ENCODE data around the gene DIPK1B.

DIPK1B gene

DNA sequence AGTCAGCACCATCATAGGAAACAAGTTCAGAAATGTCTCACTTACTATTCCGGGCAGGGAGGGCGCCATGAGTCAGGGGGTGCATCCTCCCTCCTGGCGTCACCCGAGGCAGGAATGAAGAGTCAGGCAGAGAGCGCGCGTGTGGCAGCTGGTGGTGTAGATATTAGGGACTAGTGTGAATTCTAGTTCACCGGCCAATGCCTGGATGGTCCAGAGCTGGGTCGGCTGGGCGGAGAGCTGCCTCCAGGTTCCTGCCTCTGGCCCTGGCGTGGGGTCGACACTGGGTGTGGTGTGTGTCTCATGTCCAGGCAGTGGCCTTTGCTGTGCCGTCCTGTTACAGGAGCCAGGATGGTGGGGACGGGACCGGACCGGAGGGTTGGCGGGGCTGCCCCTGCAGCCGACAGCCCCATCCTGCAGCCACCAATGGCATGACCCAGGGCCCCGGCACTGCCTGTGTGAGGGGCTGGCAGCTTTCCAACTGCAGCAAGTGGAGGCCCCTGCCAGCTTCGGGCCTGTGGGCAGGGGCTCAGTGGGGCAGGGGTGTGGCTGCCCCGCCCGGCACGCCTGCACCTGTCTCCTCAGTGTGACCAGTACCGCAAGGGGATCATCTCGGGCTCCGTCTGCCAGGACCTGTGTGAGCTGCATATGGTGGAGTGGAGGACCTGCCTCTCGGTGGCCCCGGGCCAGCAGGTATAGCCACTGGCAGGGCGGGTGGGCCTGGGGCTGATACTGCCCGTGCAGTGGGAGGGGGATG is 9.1 kb downstream of the DIPK1B start:
- DNase-seq: no peak

DNA sequence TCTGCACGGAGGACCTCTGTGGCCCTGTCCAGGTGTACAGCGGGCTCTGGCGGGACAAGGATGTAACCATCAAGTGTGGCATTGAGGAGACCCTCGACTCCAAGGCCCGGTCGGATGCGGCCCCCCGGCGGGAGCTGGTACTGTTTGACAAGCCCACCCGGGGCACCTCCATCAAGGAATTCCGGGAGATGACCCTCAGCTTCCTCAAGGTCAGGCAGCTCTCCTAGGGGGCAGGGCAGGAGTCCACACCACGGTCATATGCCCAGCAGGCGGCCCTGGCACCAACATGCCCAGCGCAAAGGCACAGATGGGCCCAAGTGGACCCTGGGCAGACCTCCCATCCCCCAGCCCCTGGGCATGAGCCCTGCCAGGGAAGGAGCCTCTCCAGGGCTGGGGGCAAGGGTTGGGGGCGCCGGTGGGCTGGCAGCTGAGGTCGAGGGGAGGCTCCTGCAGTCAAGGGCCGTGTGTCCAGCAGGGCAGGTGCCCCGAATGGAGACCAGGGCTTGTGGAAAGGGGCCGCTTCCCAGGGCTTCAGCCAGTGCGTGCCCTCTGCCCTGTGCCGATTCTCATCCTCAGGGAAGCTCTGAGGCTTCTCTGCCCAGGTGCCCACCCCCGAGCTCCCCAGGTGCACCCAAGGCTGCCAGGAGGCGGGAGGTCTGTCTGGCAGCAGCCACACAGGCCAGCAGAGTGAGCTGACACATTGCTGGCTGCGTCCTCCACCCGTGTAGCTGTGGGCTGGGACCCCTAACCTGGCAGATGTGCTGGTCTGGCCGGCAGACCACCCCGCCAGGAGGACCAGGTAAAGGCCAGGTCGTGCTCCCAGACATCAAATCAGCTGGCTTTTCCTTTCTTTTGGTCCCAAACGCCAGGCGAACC is 10.0 kb downstream of the DIPK1B start:
- DNase-seq: no peak

DNA sequence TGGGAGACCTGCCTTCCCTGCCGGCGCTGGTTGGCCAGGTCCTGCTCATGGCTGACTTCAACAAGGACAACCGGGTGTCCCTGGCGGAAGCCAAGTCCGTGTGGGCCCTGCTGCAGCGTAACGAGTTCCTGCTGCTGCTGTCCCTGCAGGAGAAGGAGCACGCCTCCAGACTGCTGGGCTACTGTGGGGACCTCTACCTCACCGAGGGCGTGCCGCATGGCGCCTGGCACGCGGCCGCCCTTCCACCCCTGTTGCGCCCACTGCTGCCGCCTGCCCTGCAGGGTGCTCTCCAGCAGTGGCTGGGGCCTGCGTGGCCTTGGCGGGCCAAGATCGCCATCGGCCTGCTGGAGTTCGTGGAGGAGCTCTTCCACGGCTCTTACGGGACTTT is 10.6 kb downstream of the DIPK1B start:
- no peak for DNase-seq

DNA sequence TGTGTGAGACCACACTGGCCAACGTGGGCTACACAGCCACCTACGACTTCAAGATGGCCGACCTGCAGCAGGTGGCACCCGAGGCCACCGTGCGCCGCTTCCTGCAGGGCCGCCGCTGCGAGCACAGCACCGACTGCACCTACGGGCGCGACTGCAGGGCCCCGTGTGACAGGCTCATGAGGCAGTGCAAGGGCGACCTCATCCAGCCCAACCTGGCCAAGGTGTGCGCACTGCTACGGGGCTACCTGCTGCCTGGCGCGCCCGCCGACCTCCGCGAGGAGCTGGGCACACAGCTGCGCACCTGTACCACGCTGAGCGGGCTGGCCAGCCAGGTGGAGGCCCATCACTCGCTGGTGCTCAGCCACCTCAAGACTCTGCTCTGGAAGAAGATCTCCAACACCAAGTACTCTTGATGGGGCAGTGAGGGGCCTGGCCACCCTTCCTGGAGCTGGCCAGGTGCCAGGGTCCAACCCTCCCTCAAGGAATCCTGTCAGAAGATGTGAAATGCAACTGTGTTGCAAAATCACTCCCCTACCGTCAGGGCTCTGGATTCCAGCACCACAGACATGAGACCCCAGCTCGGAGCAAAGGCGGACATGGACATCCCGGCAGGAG is 11.1 kb downstream of the DIPK1B start:
- DNase-seq: no peak

DNA sequence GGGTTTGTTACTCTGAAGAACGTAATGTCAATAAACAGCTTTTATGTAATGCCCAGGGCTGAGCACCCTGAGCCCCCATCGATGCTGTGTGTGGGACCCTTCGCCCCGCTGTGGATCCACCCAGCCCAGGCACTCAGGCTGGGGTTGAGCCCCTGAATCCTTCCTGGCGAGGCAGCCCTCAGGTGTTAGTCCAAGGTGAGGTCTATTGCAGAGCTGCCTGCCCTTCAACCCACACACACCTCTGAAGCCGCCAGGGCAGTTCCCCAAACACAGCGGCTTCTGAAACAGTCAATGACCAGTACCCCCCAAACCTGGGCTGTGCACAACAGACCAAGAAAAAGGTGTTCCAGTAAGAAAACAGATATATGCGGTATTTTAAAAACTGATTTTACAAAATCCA is 11.6 kb downstream of the DIPK1B start:
- no peak for DNase-seq

DNA sequence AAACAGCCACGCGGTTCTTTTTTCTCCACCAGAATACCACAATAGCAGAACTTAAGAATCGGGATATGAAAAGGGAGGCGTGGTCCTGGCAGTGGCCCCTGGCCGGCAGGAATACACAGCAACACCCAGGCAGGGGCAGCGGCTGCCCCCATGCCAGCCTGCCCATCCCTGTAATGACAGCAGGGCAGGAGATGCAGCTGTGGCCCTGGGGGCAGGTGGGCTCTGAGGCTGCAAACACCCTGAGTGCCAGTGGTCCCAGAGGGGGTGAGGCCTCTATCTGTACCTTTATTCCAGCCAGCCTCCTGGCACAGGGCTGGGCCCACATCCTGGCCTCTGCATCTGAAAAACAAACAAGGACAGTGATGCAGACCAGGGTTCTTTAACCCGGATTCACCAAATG is 12.4 kb downstream of the DIPK1B start:
- no peak for DNase-seq

DNA sequence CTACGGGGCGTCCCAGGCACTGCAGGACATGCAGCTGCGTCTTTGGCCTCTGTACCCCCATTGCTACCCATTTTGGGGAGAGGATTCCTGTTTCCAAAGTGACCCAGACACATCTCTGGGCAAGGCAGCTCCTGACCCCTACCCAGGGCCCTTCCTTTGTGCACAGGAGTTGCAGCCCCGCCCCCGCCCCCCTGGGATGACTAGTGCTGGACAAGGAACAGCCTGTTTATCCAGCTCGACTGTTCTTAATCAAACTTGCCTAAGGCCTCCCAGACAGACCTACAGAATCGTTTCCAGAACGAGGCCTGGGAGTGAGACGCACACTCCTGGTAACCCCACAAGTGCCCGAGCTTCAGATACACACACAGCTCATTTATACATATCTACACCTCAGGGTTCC is 13.2 kb downstream of the DIPK1B start:
- no peak for DNase-seq

DNA sequence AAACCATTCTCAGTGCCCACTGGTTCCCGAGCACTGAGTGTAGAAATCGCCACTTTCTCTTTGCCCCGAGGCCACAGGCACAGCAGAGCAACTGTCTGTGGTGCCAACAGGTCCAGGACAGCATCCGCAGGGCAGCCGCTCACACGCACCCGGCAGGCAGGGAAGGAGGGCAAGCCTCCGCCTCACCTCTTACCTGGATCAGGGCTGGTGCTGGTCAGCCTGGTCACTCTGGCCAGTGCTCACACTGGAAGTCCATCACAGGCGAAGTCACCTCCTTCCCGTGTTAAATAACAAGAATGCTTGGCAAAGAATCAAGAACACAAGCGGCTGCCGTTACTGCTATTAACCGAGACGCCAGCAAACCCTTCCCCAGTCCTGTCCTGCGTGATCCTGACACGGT is 13.7 kb downstream of the DIPK1B start:
- DNase-seq: no peak

DNA sequence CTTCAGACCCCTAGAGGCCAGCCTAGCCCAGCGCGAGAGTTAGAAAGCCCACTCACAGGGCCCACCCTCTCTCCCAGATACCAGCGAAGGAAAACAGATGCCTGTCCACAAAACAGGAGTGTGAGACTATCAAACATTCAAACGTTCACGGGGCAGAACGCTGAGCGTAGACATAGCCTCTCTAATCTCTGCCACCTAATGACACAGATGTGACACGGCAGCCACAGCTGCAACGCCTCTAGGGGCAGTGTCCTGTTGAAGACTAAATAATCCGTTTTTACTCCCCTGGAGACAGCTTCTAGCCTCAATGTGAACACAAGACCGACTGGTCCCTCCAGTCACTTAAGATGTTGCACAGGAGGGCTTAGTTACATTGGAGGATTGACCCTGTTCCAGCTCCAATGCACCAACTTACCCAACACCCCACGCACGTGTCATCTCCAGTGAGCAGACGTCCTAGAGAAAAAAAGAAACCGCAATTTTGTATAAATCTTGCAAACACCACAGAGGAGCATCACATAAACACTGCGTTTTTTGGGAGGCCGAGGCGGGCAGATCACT is 14.3 kb downstream of the DIPK1B start:
- DNase-seq: peak; percentile 24

DNA sequence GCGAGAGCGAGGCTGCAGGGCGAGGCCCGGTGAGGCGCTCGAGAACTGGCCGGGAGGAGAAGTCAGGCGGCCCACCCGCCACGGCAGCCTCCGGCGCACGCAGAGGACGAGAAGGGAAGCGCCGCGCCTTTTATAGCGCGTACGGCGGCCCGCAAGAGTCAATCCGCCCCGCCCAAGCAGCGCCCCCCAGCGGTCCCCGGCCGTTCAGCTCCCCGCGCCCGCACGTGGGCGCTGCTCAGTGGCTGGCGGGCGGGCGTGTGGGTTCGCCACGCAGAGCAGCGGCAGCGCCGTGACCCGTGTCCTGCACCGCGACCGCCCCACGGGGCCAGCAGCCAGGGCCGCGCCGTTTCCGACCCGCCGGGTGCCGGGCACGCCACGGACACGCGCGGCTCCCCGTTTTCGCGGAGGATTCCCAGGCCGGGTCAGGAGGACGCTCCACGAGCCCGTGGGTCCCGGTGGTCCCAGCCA is 15.7 kb downstream of the DIPK1B start:
- peak; percentile 82 for DNase-seq

DNA sequence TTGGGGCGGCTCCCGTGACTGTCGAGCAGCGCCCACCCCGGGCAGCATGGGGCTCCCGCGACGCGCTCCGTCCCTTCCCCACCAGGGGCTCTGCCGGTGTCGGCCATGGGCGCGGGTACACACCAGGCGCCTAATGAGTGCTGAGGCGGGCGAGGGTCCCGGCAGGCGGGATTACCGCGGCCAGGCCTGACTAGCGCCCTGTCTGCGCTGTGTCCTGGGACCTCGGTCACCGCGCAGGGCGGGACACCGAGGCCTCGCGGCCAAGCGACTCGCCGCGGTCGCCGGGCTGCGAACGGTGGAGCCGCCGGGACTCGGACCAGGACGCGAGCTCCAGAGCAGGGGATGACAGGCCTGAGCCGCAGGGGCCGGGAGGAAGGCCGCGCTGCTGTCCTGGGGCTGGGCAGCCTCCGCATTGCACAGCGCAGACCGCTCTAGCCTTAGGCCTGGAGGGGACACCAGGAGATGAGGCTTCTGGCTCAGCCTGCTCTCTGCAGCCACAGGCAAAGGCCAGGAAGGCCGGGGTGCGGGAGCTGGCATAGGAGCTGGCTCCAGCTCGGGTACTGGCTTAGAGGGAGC is 16.3 kb downstream of the DIPK1B start:
- DNase-seq: no peak

DNA sequence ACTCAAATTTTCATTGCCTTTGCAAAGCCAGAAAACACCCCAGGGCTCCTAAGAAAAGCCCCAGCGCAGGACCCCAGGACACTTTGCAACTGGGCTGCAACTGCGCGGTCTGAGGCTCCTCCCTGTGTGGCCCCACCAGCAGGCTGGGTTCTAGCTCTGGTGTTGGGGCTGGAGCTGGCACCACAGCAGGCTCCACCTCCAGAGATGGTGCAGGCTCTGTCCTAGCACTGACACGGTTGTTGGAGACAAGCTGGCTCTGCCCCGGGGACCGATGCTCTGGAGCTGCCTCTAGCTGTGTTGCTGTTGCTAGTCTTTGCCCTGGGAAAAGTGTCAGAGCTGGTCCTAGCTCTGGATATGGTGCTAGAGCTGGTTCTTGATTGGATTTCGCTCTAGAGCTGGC is 16.8 kb downstream of the DIPK1B start:
- DNase-seq: no peak

DNA sequence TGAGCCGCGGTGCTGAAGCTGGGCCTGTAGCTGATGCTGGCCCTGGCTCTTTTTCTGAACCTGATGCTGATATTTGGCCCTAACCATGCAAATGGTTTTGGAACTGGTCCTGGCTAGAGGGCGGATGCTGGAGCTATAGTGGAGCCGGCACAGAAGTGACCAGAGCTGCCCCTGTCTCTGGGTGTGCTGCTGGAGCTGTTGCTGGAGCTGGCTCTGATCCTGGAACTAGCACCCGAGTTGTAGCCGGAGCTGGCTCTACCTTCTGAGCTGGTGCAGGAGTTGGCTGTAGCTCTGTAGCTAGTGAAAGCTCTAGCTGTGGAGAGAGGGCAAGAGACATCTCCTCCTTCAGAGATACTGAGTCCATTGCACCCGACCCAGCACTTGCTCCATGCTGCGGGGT is 17.6 kb downstream of the DIPK1B start:
- no peak for DNase-seq

DNA sequence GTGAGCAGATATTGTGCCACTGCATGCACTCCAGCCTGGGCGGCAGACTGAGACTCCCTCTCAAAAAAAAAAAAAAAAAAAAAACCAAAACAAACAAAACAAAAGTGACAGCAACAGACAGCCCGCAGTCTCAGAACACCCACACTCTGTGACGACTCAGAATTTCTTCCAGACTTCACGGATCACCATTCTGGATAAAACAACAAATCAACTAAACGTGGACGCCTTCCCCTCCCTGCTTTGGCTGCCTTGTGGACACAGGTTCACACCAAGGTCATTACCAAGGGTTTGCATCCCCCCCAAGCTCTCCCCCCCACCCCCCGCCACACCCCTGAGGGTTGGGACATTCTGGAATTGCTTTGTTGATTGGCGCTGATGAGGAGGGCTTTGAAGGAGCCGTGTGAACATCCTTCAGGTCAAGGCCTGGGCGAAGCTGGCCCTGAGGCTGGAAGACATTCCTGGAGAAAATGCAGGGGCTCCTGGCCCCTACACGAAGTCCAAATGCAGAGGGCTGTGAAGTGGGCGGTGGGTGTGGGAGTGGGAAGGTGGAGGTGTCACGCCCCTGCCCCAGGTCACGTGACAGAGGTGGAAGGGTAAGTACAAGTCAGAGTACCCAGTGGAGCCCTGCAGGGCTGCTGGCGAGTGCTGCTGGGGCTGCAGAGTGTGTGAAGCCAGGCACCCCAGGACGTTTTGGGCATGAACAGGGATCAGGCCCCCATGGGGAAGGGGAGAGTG is 20.2 kb downstream of the DIPK1B start:
- DNase-seq: no peak

DNA sequence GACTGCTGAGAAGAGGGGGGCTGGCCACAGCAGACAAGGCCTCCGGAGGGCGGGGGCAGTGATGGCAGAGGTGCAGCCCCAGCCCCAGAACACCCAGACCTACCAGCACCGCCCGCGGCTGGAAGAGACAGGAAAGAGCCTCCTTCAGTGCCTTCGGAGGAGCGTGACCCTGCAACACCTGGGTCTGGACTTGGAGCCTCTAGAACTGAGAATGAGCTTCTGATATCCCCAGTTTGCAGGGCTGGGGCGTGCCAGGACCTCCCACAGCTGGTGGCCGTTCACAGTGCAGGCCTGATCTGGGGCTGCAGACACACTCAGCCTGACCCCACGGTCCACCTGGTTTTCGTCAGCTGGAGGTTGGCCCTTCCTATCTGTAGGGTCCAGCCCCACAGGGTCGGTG is 21.2 kb downstream of the DIPK1B start:
- DNase-seq: no peak

DNA sequence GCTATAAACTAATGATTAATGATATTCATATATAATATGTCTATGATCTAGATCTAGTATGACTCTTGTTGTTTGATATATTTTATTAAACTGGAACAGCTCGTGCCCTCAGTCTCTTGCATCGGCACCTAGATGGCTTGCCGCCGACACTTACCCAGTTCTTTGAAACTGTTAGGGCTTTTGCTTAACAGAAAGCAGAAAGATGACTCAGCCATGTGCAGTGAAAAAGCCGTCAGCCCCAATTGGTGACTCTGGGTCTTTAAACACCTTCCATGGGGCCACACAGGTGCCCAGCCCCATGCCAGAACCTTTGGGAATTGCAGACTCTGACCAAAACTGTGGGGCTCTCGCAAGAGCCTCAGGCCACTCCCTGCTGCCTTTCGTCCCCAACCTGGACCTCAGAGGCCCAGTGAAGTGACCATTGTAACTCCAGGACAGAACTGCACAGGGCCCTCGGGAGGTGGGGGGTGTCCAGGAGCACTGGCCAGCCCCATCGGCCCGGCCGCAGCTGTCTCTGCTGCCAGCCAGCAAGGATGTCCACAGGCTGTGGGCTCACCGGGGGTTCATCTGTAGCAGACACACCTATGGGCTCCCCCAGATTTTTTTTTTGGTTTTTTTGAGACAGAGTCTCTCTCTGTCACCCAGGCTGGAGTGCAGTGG is 22.6 kb downstream of the DIPK1B start:
- no peak for DNase-seq

DNA sequence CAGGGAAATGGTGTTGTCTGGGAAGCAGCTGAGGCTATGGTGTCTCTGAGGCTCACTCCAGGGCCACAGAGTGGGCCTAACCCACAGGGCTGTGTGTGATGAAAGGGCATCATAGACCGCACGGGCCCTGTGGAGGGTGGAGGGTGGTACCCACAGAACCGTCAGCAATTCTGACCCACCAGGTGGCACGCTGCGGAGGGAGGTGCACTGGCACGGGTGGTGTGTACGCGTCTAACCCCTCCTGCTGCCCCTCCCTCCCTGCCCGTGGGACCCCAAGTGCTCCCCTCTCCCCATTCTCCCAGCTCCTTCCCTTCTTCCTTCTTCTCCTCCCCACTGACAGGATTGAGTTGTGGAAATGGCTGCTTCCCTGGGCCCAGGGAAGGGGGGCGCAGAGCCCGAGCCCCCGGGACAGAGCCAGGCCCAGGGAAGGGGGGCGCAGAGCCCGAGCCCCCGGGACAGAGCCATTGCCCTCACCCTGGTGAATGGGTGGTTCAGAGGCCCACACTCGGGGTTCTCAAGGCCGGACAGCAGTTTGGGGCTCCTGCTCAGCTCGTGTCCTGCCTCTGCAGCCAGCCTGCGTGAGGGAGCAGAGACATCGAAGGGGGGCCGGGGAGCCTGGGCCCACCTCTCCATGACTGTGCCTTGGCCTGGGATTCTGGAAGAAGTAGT is 23.6 kb downstream of the DIPK1B start:
- no peak for DNase-seq

DNA sequence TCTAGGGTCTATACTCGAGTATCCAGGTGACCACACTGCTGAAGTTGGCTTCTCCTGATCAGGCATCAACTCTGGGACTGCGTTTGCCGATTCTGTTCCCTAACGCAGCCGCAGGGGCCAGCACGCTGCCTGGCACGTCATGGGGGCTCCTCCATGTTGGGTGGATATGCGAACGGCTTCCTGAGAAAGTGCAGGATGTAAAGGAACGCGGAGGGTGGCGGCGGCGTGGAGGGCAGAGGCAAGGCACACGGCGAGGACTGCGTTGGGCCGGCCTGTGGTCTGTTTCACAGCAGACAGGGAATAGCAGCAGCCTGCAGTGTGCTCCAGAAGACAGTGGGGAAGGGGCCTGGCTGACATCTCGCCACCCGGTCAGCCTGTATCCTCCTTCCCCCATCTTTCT is 26.6 kb downstream of the DIPK1B start:
- no peak for DNase-seq

DNA sequence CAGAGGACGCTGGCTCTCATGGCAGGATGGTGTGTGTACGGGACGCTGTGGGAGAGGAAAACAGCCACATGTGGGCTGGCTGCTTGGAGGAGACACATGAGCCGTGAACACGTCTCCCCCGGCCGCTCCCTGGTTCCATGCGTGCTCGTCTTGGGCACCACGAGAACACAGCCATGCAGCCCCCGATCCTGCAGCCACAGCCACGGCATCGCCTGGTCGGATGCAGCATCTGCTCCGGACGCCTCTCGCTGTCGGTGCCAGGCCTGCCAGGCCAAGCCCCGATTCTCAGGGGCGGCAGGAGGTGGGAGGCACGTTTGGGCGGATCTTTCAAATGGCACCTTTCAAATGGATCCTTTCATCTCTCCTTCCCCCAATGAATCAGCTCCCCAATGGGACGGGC is 27.1 kb downstream of the DIPK1B start:
- DNase-seq: no peak

DNA sequence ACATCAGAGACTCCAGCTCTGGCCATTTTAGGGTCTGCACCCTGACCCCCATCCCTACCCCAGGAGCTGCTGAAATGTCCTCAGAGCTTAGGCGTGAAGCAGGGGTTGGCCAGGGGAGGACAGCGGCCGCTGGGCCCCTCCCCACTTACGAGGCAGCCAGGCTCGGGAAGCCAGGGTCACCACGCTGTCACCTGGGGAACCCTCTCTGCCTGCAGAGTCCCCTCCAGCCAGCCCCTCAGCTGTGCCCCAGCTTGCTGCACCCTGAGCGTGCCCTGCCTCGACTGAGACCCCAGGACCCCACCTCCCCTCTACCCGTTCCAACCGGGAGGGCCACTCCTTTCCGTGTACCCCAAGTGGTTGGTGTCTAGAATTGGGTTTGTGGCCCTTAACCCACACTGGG is 27.7 kb downstream of the DIPK1B start:
- no peak for DNase-seq

DNA sequence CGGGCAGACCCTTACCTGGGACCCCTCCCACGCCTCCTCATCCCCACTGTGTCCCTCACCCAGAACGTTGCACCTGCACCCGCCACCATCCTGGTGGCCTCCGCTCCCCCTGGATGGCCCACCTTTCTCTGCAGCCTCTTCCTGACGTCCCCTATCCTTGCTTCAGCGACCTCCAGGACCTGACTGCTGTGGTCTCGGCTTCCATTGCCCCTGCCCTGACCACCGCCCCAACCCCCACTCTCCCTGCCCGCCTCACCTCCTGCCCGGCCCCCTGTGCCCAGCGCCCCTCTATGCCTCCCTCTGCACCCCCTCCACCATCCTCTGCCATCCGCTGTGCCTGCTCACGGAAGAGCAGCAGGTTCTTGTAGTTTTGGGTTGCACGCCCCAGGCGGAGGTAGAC is 28.1 kb downstream of the DIPK1B start:
- DNase-seq: no peak

Data from KG1 (cell line).